Measurements from ENCODE around the gene PIGW.

Gene PIGW

GRCh38 chr17:36542755-36543154 lies 8.0 kb downstream of the PIGW start:
- H3K4me3 ChIP-seq (IDR thresholded peaks at IDR 0.05; ENCODE audit: insufficient read depth, low read depth, low read length), result no peak overlapping the region
- H4K20me1 ChIP-seq (ENCODE audit: insufficient read depth), result no peaks in the 10 kb centered on the region; the same call in 1 of the 2 replicates
- H3K36me3 ChIP-seq (ENCODE audit: insufficient read depth), result no peaks in the 10 kb centered on the region
- H3K9ac ChIP-seq, result no peak overlapping the region
- H3K27ac ChIP-seq, result no peak overlapping the region
- no peak overlapping the region for H2AFZ ChIP-seq (ENCODE audit: low read depth)
- H3K4me1 ChIP-seq (ENCODE audit: low read depth, poor library complexity, severe bottlenecking), result peaks cover 24% of the 10 kb centered on the region
- TF ChIP-seq CTCF (conservative IDR thresholded peaks at IDR 0.05; ENCODE audit: low read depth, low read length), result no peak
- no peaks in the 10 kb centered on the region for H3K27me3 ChIP-seq (ENCODE audit: insufficient read depth, low read depth)
- H3K4me2 ChIP-seq, result no peak overlapping the region
- peaks cover 37% of the 10 kb centered on the region for H3K79me2 ChIP-seq (ENCODE audit: insufficient read depth, low read depth)

GRCh38 chr17:36544044-36544306 lies 9.2 kb downstream of the PIGW start:
- no peak overlapping the region for H3K4me3 ChIP-seq (IDR thresholded peaks at IDR 0.05; ENCODE audit: insufficient read depth, low read depth, low read length)
- peak overlapping the region; percentile 91 for H3K27ac ChIP-seq
- no peaks in the 10 kb centered on the region for H3K36me3 ChIP-seq (ENCODE audit: insufficient read depth)
- peaks cover 49% of the 10 kb centered on the region for H3K79me2 ChIP-seq (ENCODE audit: insufficient read depth, low read depth)
- no peak for TF ChIP-seq CTCF (conservative IDR thresholded peaks at IDR 0.05; ENCODE audit: low read depth, low read length)
- H2AFZ ChIP-seq (ENCODE audit: low read depth), result peak overlapping the region; percentile 96
- peak overlapping the region; percentile 75 for H3K4me2 ChIP-seq
- peaks cover 3% of the 10 kb centered on the region for H4K20me1 ChIP-seq (ENCODE audit: insufficient read depth)
- H3K4me1 ChIP-seq (ENCODE audit: low read depth, poor library complexity, severe bottlenecking), result peaks cover 35% of the 10 kb centered on the region
- H3K9ac ChIP-seq, result peak overlapping the region; percentile 87
- no peaks in the 10 kb centered on the region for H3K27me3 ChIP-seq (ENCODE audit: insufficient read depth, low read depth)

- no peak for TF ChIP-seq CTCF (conservative IDR thresholded peaks at IDR 0.05; ENCODE audit: low read depth, low read length)
- H3K4me1 ChIP-seq (ENCODE audit: low read depth, poor library complexity, severe bottlenecking), result peaks cover 40% of the 10 kb centered on the region
- peaks cover 54% of the 10 kb centered on the region for H3K79me2 ChIP-seq (ENCODE audit: insufficient read depth, low read depth)
- H4K20me1 ChIP-seq (ENCODE audit: insufficient read depth), result peaks cover 3% of the 10 kb centered on the region
- peak within 1 kb of the TSS; percentile 97 for H3K4me2 ChIP-seq
- H3K9ac ChIP-seq, result peak within 1 kb of the TSS; percentile 87
- no peak within 1 kb of the TSS for H3K4me3 ChIP-seq (IDR thresholded peaks at IDR 0.05; ENCODE audit: insufficient read depth, low read depth, low read length)
- H2AFZ ChIP-seq (ENCODE audit: low read depth), result peak within 1 kb of the TSS; percentile 96
- peak within 1 kb of the TSS; percentile 91 for H3K27ac ChIP-seq
- H3K36me3 ChIP-seq (ENCODE audit: insufficient read depth), result no peaks in the 10 kb centered on the region
- H3K27me3 ChIP-seq (ENCODE audit: insufficient read depth, low read depth), result no peaks in the 10 kb centered on the region
Observed at GRCh38 chr17:36544307-36545076, 9.7 kb downstream of the PIGW start, which contains the start of gene GGNBP2. GGNBP2 (plus strand) TSS chr17:36544919; CDS start chr17:36545725, 806 bp downstream.

- Histone ChIP-seq H3K4me1 (ENCODE audit: low read depth, poor library complexity, severe bottlenecking) (peaks cover 46% of the 10 kb centered on the region), H3K79me2 (ENCODE audit: insufficient read depth, low read depth) (peaks cover 60% of the 10 kb centered on the region), H3K4me3 (IDR thresholded peaks at IDR 0.05; ENCODE audit: insufficient read depth, low read depth, low read length) (no peak overlapping the region), H3K9ac (peak overlapping the region; percentile 87), H4K20me1 (ENCODE audit: insufficient read depth) (peaks cover 3% of the 10 kb centered on the region), H3K27me3 (ENCODE audit: insufficient read depth, low read depth) (no peaks in the 10 kb centered on the region), H3K4me2 (peak overlapping the region; percentile 34; the same call in 1 of the 2 replicates), H3K36me3 (ENCODE audit: insufficient read depth) (no peaks in the 10 kb centered on the region), H2AFZ (ENCODE audit: low read depth) (peak overlapping the region; percentile 53; the same call in 1 of the 2 replicates), H3K27ac (peak overlapping the region; percentile 91)
- no peak for TF ChIP-seq CTCF (conservative IDR thresholded peaks at IDR 0.05; ENCODE audit: low read depth, low read length)
Observed at GRCh38 chr17:36545077-36545464, 10.3 kb downstream of the PIGW start.

All from KMS-11 (cell line).